CD4-positive, alpha-beta T cell (primary cell): ENCODE data around the gene CMSS1. TPM values are rescaled to one million over a fixed set of nuclear protein-coding genes. Genes with fewer than 3 reads are reported as not detected.

Source experiments
- ATAC-seq: fragments of 200-7000 bp; cut with Tn5 transposase; one replicate; pipeline ENCODE4 v1.10.0; 2022; ENCODE audit warnings: mild to moderate bottlenecking; ENCODE audit not compliant: poor library complexity
- CTCF ChIA-PET: fragments of 350-600 bp; sonication (Branson Sonifier 250); formaldehyde crosslinking; loops from one replicate; lab custom pipeline; 2021; ENCODE audit warnings: antibody characterized with exemption, inconsistent platforms; lab: Charles Lee
- POLR2A ChIA-PET: fragments of 350-600 bp; sonication (Branson Sonifier 250); formaldehyde crosslinking; loops from one replicate; lab custom pipeline; 2021; ENCODE audit warnings: antibody characterized with exemption, inconsistent platforms; lab: Charles Lee
- DNase-seq, 14 experiments: peaks; one replicate each; pipeline ENCODE4 v3.0.0-alpha.2; 2013 to 2020; ENCODE audit warnings: mixed read lengths in 2 of 14
- H3K27ac ChIP-seq, 2 donors: one replicate each; pipeline versions ENCODE4 v1.5.1 to v1.7.0; 2013; ENCODE audit warnings: low read length in 2 of 2, low read depth in 1 of 2, mild to moderate bottlenecking in 1 of 2
- H3K27me3 ChIP-seq, 2 experiments: 1 replicate in 1 of 2; 2 replicates in 1 of 2; pipeline versions ENCODE4 v1.6.1 to v1.7.0; 2013; ENCODE audit warnings: low read length in 2 of 2, control low read depth in 1 of 2, mild to moderate bottlenecking in 1 of 2, moderate library complexity in 1 of 2; ENCODE audit not compliant: insufficient read depth in 2 of 2, control insufficient read depth in 1 of 2
- H3K36me3 ChIP-seq: one replicate; pipeline ENCODE4 v1.6.1; 2013; ENCODE audit warnings: low read length, control low read depth; ENCODE audit not compliant: insufficient read depth
- H3K4me1 ChIP-seq: one replicate; pipeline ENCODE4 v1.6.1; 2013; ENCODE audit warnings: low read length, control low read depth; ENCODE audit not compliant: insufficient read depth
- H3K4me3 ChIP-seq: one replicate; pipeline ENCODE4 v1.5.1; 2013; ENCODE audit warnings: mild to moderate bottlenecking, low read length, moderate library complexity
- H3K9me3 ChIP-seq, 2 experiments: 1 replicate in 1 of 2; 2 replicates in 1 of 2; pipeline versions ENCODE4 v1.6.1 to v1.7.0; 2013; ENCODE audit warnings: low read length in 2 of 2, mild to moderate bottlenecking in 2 of 2, control low read depth in 1 of 2, moderate library complexity in 1 of 2; ENCODE audit not compliant: control insufficient read depth in 1 of 2, insufficient read depth in 1 of 2
- H3K27ac Mint-ChIP-seq: one replicate; pipeline ENCODE4 v1.8.0; 2020; ENCODE audit warnings: mixed read lengths
- H3K27me3 Mint-ChIP-seq: one replicate; pipeline ENCODE4 v1.8.0; 2021; ENCODE audit warnings: mixed read lengths
- H3K36me3 Mint-ChIP-seq: one replicate; pipeline ENCODE4 v1.8.0; 2021; ENCODE audit warnings: low read depth, mixed read lengths
- H3K4me1 Mint-ChIP-seq: one replicate; pipeline ENCODE4 v1.8.0; 2021; ENCODE audit warnings: low read depth, mixed read lengths
- H3K4me3 Mint-ChIP-seq: one replicate; pipeline ENCODE4 v1.8.0; 2020; ENCODE audit warnings: mild to moderate bottlenecking, mixed read lengths
- H3K9me3 Mint-ChIP-seq: one replicate; pipeline ENCODE4 v1.8.0; 2020; ENCODE audit warnings: mixed read lengths
- intact Hi-C, 2 experiments: fragments of 100-400 bp; cut with DNase I in 1 of 2; cut with micrococcal nuclease in 1 of 2; formaldehyde crosslinking; loops; one replicate each; pipeline versions ENCODE4 v1.15.1 to v1.9.0; 2023 to 2025; cut with DNase I, micrococcal nuclease
- total RNA-seq, 174 experiments: library from RNA in 2 of 174; stranded (reverse) in 2 of 174; gene quantifications; one replicate each; pipeline ENCODE4 v1.2.3 and lab custom pipeline; 2021 to 2026
- TF ChIP-seq, protein P1 (sequence below): fragments of 200-600 bp; IDR thresholded peaks from one replicate; pipeline ENCODE4 v1.8.0; 2022; ENCODE audit warnings: antibody characterized with exemption, mild to moderate bottlenecking

The CMSS1 gene
- total RNA-seq, 2 experiments from 2014 or later, result 12.2 TPM

DNA sequence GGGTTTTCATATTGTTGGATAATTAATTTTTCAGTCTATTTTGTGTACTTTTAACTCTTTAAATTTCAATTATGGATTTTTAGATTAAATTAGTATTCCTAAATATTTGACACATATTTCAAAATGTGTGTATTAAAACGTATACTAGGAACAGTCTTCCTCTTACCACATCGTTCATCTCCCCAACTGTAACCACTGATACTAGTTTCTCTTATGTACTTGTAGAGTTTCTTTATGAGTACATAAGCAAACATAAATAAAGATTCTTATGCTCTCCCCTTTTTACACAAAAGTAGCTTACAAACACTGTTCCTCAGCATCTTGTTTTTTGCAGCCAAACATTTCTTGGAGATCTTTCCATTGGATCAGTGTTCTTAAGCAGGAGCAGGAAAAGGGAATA is 45.9 kb downstream of the CMSS1 start:
- Histone ChIP-seq H3K4me3 (no peak overlapping the region), H3K4me1 (peaks cover 6% of the 10 kb centered on the region), H3K27ac (no peak overlapping the region), H3K27me3 (no peaks in the 10 kb centered on the region), H3K9me3 (no peaks in the 10 kb centered on the region), H3K36me3 (no peaks in the 10 kb centered on the region)
- no peaks in the 10 kb centered on the region for H3K27me3 Mint-ChIP-seq
- H3K27ac Mint-ChIP-seq, result no peak overlapping the region
- ChIA-PET POLR2A (no interaction called here), CTCF (no interaction called here)
- TF ChIP-seq, protein P1, sequence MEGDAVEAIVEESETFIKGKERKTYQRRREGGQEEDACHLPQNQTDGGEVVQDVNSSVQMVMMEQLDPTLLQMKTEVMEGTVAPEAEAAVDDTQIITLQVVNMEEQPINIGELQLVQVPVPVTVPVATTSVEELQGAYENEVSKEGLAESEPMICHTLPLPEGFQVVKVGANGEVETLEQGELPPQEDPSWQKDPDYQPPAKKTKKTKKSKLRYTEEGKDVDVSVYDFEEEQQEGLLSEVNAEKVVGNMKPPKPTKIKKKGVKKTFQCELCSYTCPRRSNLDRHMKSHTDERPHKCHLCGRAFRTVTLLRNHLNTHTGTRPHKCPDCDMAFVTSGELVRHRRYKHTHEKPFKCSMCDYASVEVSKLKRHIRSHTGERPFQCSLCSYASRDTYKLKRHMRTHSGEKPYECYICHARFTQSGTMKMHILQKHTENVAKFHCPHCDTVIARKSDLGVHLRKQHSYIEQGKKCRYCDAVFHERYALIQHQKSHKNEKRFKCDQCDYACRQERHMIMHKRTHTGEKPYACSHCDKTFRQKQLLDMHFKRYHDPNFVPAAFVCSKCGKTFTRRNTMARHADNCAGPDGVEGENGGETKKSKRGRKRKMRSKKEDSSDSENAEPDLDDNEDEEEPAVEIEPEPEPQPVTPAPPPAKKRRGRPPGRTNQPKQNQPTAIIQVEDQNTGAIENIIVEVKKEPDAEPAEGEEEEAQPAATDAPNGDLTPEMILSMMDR, result no peak
- H3K9me3 Mint-ChIP-seq, result no peaks in the 10 kb centered on the region
- H3K4me1 Mint-ChIP-seq, result peaks cover 41% of the 10 kb centered on the region
- DNase-seq, result no peak
- H3K36me3 Mint-ChIP-seq, result no peaks in the 10 kb centered on the region
- intact Hi-C loops, result no loop called here
- ATAC-seq, result no peak
- no peak overlapping the region for H3K4me3 Mint-ChIP-seq

DNA sequence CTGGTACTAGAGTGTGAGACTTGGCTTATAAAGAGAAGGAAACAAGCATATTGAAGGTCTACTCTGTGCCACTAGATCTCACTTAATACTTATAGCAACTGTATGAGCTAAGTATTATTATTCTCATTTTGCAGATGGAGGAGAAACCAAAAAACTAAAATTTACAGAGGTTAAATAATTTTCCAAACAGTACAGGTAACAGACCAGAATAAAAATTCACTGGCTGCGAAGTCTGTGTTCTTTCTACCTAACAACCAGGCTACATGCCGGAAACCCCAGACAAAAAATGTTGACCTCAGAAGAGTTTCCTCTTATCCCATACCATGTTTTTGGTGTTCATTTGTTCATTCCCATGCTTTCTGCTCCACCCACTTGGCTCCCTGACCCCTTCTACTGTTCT is 46.6 kb downstream of the CMSS1 start:
- Mint-ChIP-seq H3K4me1 (peaks cover 41% of the 10 kb centered on the region), H3K9me3 (no peaks in the 10 kb centered on the region), H3K27me3 (no peaks in the 10 kb centered on the region), H3K4me3 (no peak overlapping the region), H3K27ac (no peak overlapping the region), H3K36me3 (no peaks in the 10 kb centered on the region)
- TF ChIP-seq, protein P1, result no peak
- H3K36me3 ChIP-seq, result no peaks in the 10 kb centered on the region
- no peaks in the 10 kb centered on the region for H3K27me3 ChIP-seq
- H3K4me1 ChIP-seq, result peaks cover 6% of the 10 kb centered on the region
- ATAC-seq, result no peak
- ChIA-PET POLR2A (no interaction called here), CTCF (no interaction called here)
- intact Hi-C loops, result no loop called here
- no peak for DNase-seq
- H3K4me3 ChIP-seq, result no peak overlapping the region
- no peak overlapping the region for H3K27ac ChIP-seq
- H3K9me3 ChIP-seq, result no peaks in the 10 kb centered on the region

DNA sequence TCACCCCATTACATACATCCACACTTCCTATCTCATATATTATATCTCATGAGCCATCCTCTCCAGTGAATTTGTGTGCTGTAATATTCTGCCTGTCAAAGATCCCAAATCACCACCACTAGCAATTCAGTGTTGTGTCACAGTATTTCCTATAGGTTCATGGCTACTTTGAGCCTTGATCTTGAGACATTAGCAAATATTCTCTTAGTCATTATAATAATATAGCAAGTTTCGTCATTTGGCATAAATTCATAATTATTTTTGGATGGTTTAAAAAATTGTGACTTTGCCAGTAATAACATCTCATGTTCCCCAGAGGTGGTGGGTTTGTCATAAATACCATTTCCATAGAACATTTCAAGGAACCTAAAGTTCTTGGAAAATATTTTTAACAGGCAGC is 47.7 kb downstream of the CMSS1 start:
- Mint-ChIP-seq H3K4me3 (no peak overlapping the region), H3K9me3 (no peaks in the 10 kb centered on the region), H3K27ac (no peak overlapping the region), H3K4me1 (peaks cover 41% of the 10 kb centered on the region), H3K27me3 (no peaks in the 10 kb centered on the region), H3K36me3 (no peaks in the 10 kb centered on the region)
- Histone ChIP-seq H3K27me3 (no peaks in the 10 kb centered on the region), H3K36me3 (no peaks in the 10 kb centered on the region), H3K27ac (no peak overlapping the region), H3K4me1 (peaks cover 6% of the 10 kb centered on the region), H3K4me3 (no peak overlapping the region), H3K9me3 (no peaks in the 10 kb centered on the region)
- intact Hi-C loops, result no loop called here
- TF ChIP-seq, protein P1, result no peak
- ATAC-seq (no peak), DNase-seq (no peak)
- ChIA-PET POLR2A (no interaction called here), CTCF (no interaction called here)
